Fibroblast of lung (primary cell): ENCODE measurements around the gene PYROXD2. TPM values are rescaled to one million over a fixed set of nuclear protein-coding genes. Genes with fewer than 3 reads are reported as not detected.

Experiments used
- DNase-seq, 2 donors: peaks; one replicate each; pipeline versions ENCODE4 v3.0.0 to v3.0.0-alpha.2; 2010; ENCODE audit warnings: low read depth in 2 of 2
- H2AFZ ChIP-seq: 2 replicates; pipeline ENCODE4 v1.5.1; 2012; ENCODE audit warnings: low read length, control low read depth, inconsistent platforms
- H3K27ac ChIP-seq: 2 replicates; pipeline ENCODE4 v1.5.1; 2011; ENCODE audit warnings: low read length, control low read depth; ENCODE audit not compliant: insufficient read depth
- H3K27me3 ChIP-seq: 2 replicates; pipeline ENCODE4 v1.5.1; 2011; ENCODE audit warnings: mild to moderate bottlenecking, low read length; ENCODE audit not compliant: control insufficient read depth, insufficient read depth
- H3K36me3 ChIP-seq: 2 replicates; pipeline ENCODE4 v1.5.1; 2011; ENCODE audit warnings: low read length; ENCODE audit not compliant: control insufficient read depth, insufficient read depth
- H3K4me1 ChIP-seq: 2 replicates; pipeline ENCODE4 v1.5.1; 2011; ENCODE audit warnings: low read length; ENCODE audit not compliant: control insufficient read depth, insufficient read depth; ENCODE audit errors: extremely low read depth
- H3K4me2 ChIP-seq: 2 replicates; pipeline ENCODE4 v1.5.1; 2011; ENCODE audit warnings: low read length, control low read depth; ENCODE audit not compliant: insufficient read depth; ENCODE audit errors: extremely low read depth
- H3K4me3 ChIP-seq, 4 experiments: fragments of 200-600 bp in 1 of 4; sonication (generic) in 1 of 4; replicated peaks in 1 of 4; 2 replicates each; pipeline ENCODE4 v1.5.1; 2011 to 2016; ENCODE audit warnings: low read length in 4 of 4, low read depth in 3 of 4, mild to moderate bottlenecking in 3 of 4, control low read depth in 2 of 4, inconsistent platforms in 1 of 4, mixed read lengths in 1 of 4; ENCODE audit not compliant: insufficient read depth in 1 of 4; ENCODE audit errors: control extremely low read depth in 1 of 4
- H3K79me2 ChIP-seq: 2 replicates; pipeline ENCODE4 v1.5.1; 2012; ENCODE audit warnings: mild to moderate bottlenecking, low read length, inconsistent platforms; ENCODE audit not compliant: control insufficient read depth, insufficient read depth
- H3K9ac ChIP-seq: 2 replicates; pipeline ENCODE4 v1.5.1; 2011; ENCODE audit warnings: mild to moderate bottlenecking, low read length, control low read depth; ENCODE audit not compliant: insufficient read depth
- H3K9me3 ChIP-seq: 2 replicates; pipeline ENCODE4 v1.5.1; 2012; ENCODE audit warnings: low read depth, low read length; ENCODE audit not compliant: control insufficient read depth, insufficient read depth
- H4K20me1 ChIP-seq: 2 replicates; pipeline ENCODE4 v1.5.1; 2011; ENCODE audit warnings: low read length; ENCODE audit not compliant: control insufficient read depth, insufficient read depth; ENCODE audit errors: extremely low read depth
- CTCF ChIP-seq, 2 donors: IDR thresholded peaks in 1 of 2; conservative IDR thresholded peaks in 1 of 2; 1 replicate in 1 of 2; 2 replicates in 1 of 2; pipeline ENCODE4 v1.5.1; 2011 to 2012; ENCODE audit warnings: low read length in 2 of 2, control low read depth in 1 of 2, inconsistent platforms in 1 of 2, low read depth in 1 of 2, mild to moderate bottlenecking in 1 of 2
- EZH2 ChIP-seq: IDR thresholded peaks from 2 replicates; pipeline ENCODE4 v1.5.1; 2012; ENCODE audit warnings: low read length, control low read depth, mild to moderate bottlenecking; ENCODE audit errors: missing control alignments
- polyA plus RNA-seq, 2 donors: library from polyadenylated mRNA; depleted of rRNA in 1 of 2; stranded (reverse) in 1 of 2; unstranded in 1 of 2; fragments of >200 nt; gene quantifications; 2 replicates each; pipeline ENCODE4 v1.2.1, GENCODE V29; 2011 to 2012; ENCODE audit warnings: missing spikeins in 1 of 2
- total RNA-seq: library from RNA; depleted of rRNA; stranded (reverse); fragments of >200 nt; gene quantifications from 2 replicates; pipeline ENCODE4 v1.2.1, GENCODE V29; 2014

PYROXD2 gene
- total and polyA plus RNA-seq, 2 donors (not counting 1 experiment from before 2014, with no cell fraction given): 8.7 to 16.0 TPM

- peaks cover 8% of the 10 kb centered on the region for H3K4me1 ChIP-seq
- no peak overlapping the region for H3K27ac ChIP-seq
- H3K36me3 ChIP-seq: no peaks in the 10 kb centered on the region
- no peaks in the 10 kb centered on the region for H3K27me3 ChIP-seq
- H3K79me2 ChIP-seq: no peaks in the 10 kb centered on the region
- peak overlapping the region; percentile 17 for H3K4me2 ChIP-seq
- no peaks in the 10 kb centered on the region for H4K20me1 ChIP-seq
- no peak overlapping the region for H2AFZ ChIP-seq
- DNase-seq: peak in 1 of 2 donors; percentile 21
- no peaks in the 10 kb centered on the region for H3K9me3 ChIP-seq
- no peak overlapping the region for H3K4me3 ChIP-seq
- TF ChIP-seq CTCF (conservative IDR thresholded peaks at IDR 0.05 in 1 of 2, IDR thresholded peaks at IDR 0.05 in 1 of 2; ENCODE audit: low read depth in 1 of 2, low read length in 2 of 2) (no peak), EZH2 (no peak)
- H3K9ac ChIP-seq: no peak overlapping the region
Measured at GRCh38 chr10:98338896-98339295, 76.1 kb downstream of the PYROXD2 start.

GRCh38 chr10:98338318-98338717, 76.7 kb downstream of the PYROXD2 start:
- no peak overlapping the region for H3K27ac ChIP-seq
- H3K4me1 ChIP-seq: peaks cover 10% of the 10 kb centered on the region
- H4K20me1 ChIP-seq: no peaks in the 10 kb centered on the region
- H3K27me3 ChIP-seq: no peaks in the 10 kb centered on the region
- H3K4me3 ChIP-seq: no peak overlapping the region
- H3K9me3 ChIP-seq: no peaks in the 10 kb centered on the region
- no peak overlapping the region for H3K4me2 ChIP-seq
- no peak overlapping the region for H3K9ac ChIP-seq
- H3K36me3 ChIP-seq: no peaks in the 10 kb centered on the region
- peak; percentile 23 to 74 for DNase-seq
- H3K79me2 ChIP-seq: no peaks in the 10 kb centered on the region
- no peak overlapping the region for H2AFZ ChIP-seq
- TF ChIP-seq CTCF (conservative IDR thresholded peaks at IDR 0.05 in 1 of 2, IDR thresholded peaks at IDR 0.05 in 1 of 2; ENCODE audit: low read depth in 1 of 2, low read length in 2 of 2) (no peak), EZH2 (no peak)

GRCh38 chr10:98337484-98337883, 77.5 kb downstream of the PYROXD2 start:
- no peak for DNase-seq
- Histone ChIP-seq H3K4me3 (no peak overlapping the region), H3K27ac (no peak overlapping the region), H4K20me1 (no peaks in the 10 kb centered on the region), H3K4me2 (no peak overlapping the region), H3K4me1 (peaks cover 14% of the 10 kb centered on the region), H3K79me2 (no peaks in the 10 kb centered on the region), H3K9ac (no peak overlapping the region), H3K27me3 (no peaks in the 10 kb centered on the region), H3K9me3 (no peaks in the 10 kb centered on the region), H2AFZ (no peak overlapping the region), H3K36me3 (no peaks in the 10 kb centered on the region)
- no peak for TF ChIP-seq CTCF (conservative IDR thresholded peaks at IDR 0.05 in 1 of 2, IDR thresholded peaks at IDR 0.05 in 1 of 2; ENCODE audit: low read depth in 1 of 2, low read length in 2 of 2)
- TF ChIP-seq EZH2: no peak

Other genes starting within 250 kb of the PYROXD2 start
- 52.6 and 73.0 TPM in 2 replicates for gene LOXL4, start 147.0 kb downstream of the PYROXD2 start, total RNA-seq
- gene LOXL4, start 147.0 kb downstream of the PYROXD2 start, polyA plus RNA-seq: 39.8 and 75.1 TPM in 2 replicates
- gene HPS1, start 31.8 kb upstream of the PYROXD2 start, total RNA-seq: 28.8 and 44.6 TPM in 2 replicates
- 58.1 and 65.0 TPM in 2 replicates for gene HPS1, start 31.8 kb upstream of the PYROXD2 start, polyA plus RNA-seq